GM10248 (cell line): ENCODE results near the gene PNPLA7.

Source experiments
- CTCF ChIA-PET: fragments of 300-600 bp; sonication (Branson Sonifier 250); formaldehyde crosslinking; extraction: SDS; loops from one replicate; lab custom pipeline; 2021; ENCODE audit warnings: antibody characterized with exemption; lab: Yijun Ruan, JAX
- POLR2A ChIA-PET: fragments of 350-650 bp; sonication (Branson Sonifier 250); formaldehyde crosslinking; extraction: SDS; loops from one replicate; lab custom pipeline; 2020; ENCODE audit warnings: antibody characterized with exemption; lab: Yijun Ruan, JAX
- DNase-seq: peaks from one replicate; pipeline ENCODE4 v3.0.0; 2012; ENCODE audit errors: extremely low spot score
- CTCF ChIP-seq: IDR thresholded peaks from 2 replicates; pipeline ENCODE4 v1.5.1; 2012; ENCODE audit warnings: mild to moderate bottlenecking, low read depth; ENCODE audit errors: extremely low read depth, missing control alignments, control extremely low read depth

PNPLA7 gene

GRCh38 chr9:137430723-137431415 is 119.3 kb downstream of the PNPLA7 start:
- POLR2A ChIA-PET: no interaction called here
- no peak for DNase-seq
- no peak for TF ChIP-seq CTCF
- CTCF ChIA-PET: interaction anchor here (1.8 kb wide), 1 partner anchor 13 kb away, joined by 6 read pairs; no protein-coding TSS in a partner anchor

- DNase-seq: peak; percentile 80
- ChIA-PET POLR2A (no interaction called here), CTCF (interaction anchor here (1.8 kb wide), 1 partner anchor 14 kb away, joined by 6 read pairs; no protein-coding TSS in a partner anchor)
Observed at GRCh38 chr9:137429974-137430722, 120.1 kb downstream of the PNPLA7 start.

GRCh38 chr9:137429546-137429890 is 120.7 kb downstream of the PNPLA7 start:
- CTCF ChIA-PET: interaction anchor here (1.8 kb wide), 1 partner anchor 14 kb away, joined by 6 read pairs; no protein-coding TSS in a partner anchor

More at GRCh38 chr9:137429974-137430722, 120.1 kb downstream of the PNPLA7 start:
- TF ChIP-seq CTCF: no peak

GRCh38 chr9:137428841-137429545 is 121.2 kb downstream of the PNPLA7 start:
- ChIA-PET POLR2A (no interaction called here), CTCF (interaction anchor here (1.8 kb wide), 1 partner anchor 15 kb away, joined by 6 read pairs; no protein-coding TSS in a partner anchor)
- no peak for DNase-seq
- TF ChIP-seq CTCF: no peak

More at GRCh38 chr9:137429546-137429890, 120.7 kb downstream of the PNPLA7 start:
- TF ChIP-seq CTCF: no peak
- POLR2A ChIA-PET: no interaction called here
- DNase-seq: no peak

- CTCF ChIA-PET: interaction anchor here (1.0 to 1.8 kb wide), 3 partner anchors 15 to 126 kb away, joined by 3 to 6 read pairs (median 4); partner anchors contain the start of gene NRARP
- no peak for TF ChIP-seq CTCF
- POLR2A ChIA-PET: no interaction called here
- DNase-seq: no peak
Observed at GRCh38 chr9:137428311-137428630, 121.9 kb downstream of the PNPLA7 start.
